Mucosa of gallbladder (tissue), 1 donor: ENCODE measurements around the gene SPATA22. TPM values are rescaled to one million over a fixed set of nuclear protein-coding genes. Genes with fewer than 3 reads are reported as not detected.
"Not testable (repeated sequence)": the region's sequence is repeated elsewhere in the genome, so short reads cannot be mapped to it uniquely, and the experiment has no call there.

Experiments used
- DNase-seq: peaks from one replicate; pipeline ENCODE4 v3.0.0-alpha.2; 2020; ENCODE audit warnings: low spot score
- total RNA-seq: library from RNA; stranded (reverse); gene quantifications from one replicate; pipeline ENCODE4 v1.2.1, GENCODE V29; 2021
- donor health status: DM: no; HTN: no; CAD: no.

The SPATA22 gene
- total RNA-seq, 1 donor from 2014 or later = 0.32 TPM

GRCh38 chr17:3474212-3474611 is 2.6 kb upstream of the SPATA22 start:
- no peak for DNase-seq

- no peak for DNase-seq
These were observed 518 bp upstream of the SPATA22 start for GRCh38 chr17:3472137-3472536.

- no peak for DNase-seq
These were observed 2.1 kb downstream of the SPATA22 start for GRCh38 chr17:3469529-3469928.

GRCh38 chr17:3466355-3466754 is 5.3 kb downstream of the SPATA22 start:
- DNase-seq = not testable (repeated sequence)

GRCh38 chr17:3448059-3448665 is 23.5 kb downstream of the SPATA22 start:
- no peak for DNase-seq

GRCh38 chr17:3447625-3448024 is 24.0 kb downstream of the SPATA22 start:
- DNase-seq = no peak

- no peak for DNase-seq
These were observed 31.2 kb downstream of the SPATA22 start for GRCh38 chr17:3440451-3440850.

GRCh38 chr17:3438368-3438767 is 33.3 kb downstream of the SPATA22 start:
- no peak for DNase-seq

GRCh38 chr17:3433741-3434140 is 37.9 kb downstream of the SPATA22 start, which contains the start of gene OR1E2:
Gene OR1E2, minus strand, starts transcription at chr17:3433841. Its CDS starts 0 bp downstream, at chr17:3433841.
- DNase-seq = no peak

- DNase-seq = peak; percentile 15
These were observed 38.4 kb downstream of the SPATA22 start for GRCh38 chr17:3433215-3433614.

- no peak for DNase-seq
These were observed 53.4 kb downstream of the SPATA22 start for GRCh38 chr17:3418222-3418621.

- DNase-seq = no peak
These were observed 56.0 kb downstream of the SPATA22 start for GRCh38 chr17:3415610-3416009.

- not testable (repeated sequence) for DNase-seq
These were observed 59.4 kb downstream of the SPATA22 start for GRCh38 chr17:3412216-3412615.

- no peak for DNase-seq
These were observed 60.5 kb downstream of the SPATA22 start, which contains the start of gene OR3A3 for GRCh38 chr17:3411070-3411469. Gene OR3A3, plus strand, starts transcription at chr17:3411370.

- DNase-seq = not testable (repeated sequence)
These were observed 67.8 kb downstream of the SPATA22 start for GRCh38 chr17:3403856-3404255.

- no peak for DNase-seq
These were observed 69.8 kb downstream of the SPATA22 start for GRCh38 chr17:3401786-3402185.

GRCh38 chr17:3400055-3400454 is 71.6 kb downstream of the SPATA22 start:
- no peak for DNase-seq

GRCh38 chr17:3398310-3398709 is 73.3 kb downstream of the SPATA22 start, which contains the start of gene OR1E1:
Gene OR1E1, minus strand, starts transcription at chr17:3398410. Its CDS starts 0 bp downstream, at chr17:3398410.
- no peak for DNase-seq

- not testable (repeated sequence) for DNase-seq
These were observed 73.8 kb downstream of the SPATA22 start for GRCh38 chr17:3397801-3398200.

Other genes with a start within 250 kb of the SPATA22 start
- 0.81 TPM for gene OR3A1, start 173.5 kb downstream of the SPATA22 start, total RNA-seq
- 3.0 TPM for gene OR3A2, start 85.5 kb downstream of the SPATA22 start, total RNA-seq
- gene OR1E1, start 73.4 kb downstream of the SPATA22 start, total RNA-seq = not detected
- not detected for gene OR3A3, start 60.4 kb downstream of the SPATA22 start, total RNA-seq
- gene OR1E2, start 38.0 kb downstream of the SPATA22 start, total RNA-seq = not detected
- 2.4 TPM for gene ASPA, start 4.2 kb upstream of the SPATA22 start, total RNA-seq
- 5.7 TPM for gene TRPV3, start 86.0 kb upstream of the SPATA22 start, total RNA-seq
- 6.4 TPM for gene TRPV1, start 137.6 kb upstream of the SPATA22 start, total RNA-seq
- gene SHPK, start 164.4 kb upstream of the SPATA22 start, total RNA-seq = 14.5 TPM
- 13.4 TPM for gene CTNS, start 164.9 kb upstream of the SPATA22 start, total RNA-seq
- 158 TPM for gene TAX1BP3, start 196.8 kb upstream of the SPATA22 start, total RNA-seq
- gene EMC6, start 197.0 kb upstream of the SPATA22 start, total RNA-seq = 35.7 TPM
- 2.0 TPM for gene P2RX5, start 224.3 kb upstream of the SPATA22 start, total RNA-seq